Measurements from ENCODE around the gene TERF2IP.

TERF2IP gene

GRCh38 chr16:75695708-75696107 lies 48.1 kb downstream of the TERF2IP start:
- Histone ChIP-seq H3K36me3 (replicated peaks) (no peaks in the 10 kb centered on the region), H3K27ac (no peak overlapping the region), H3K27me3 (replicated peaks) (no peaks in the 10 kb centered on the region), H3K4me3 (ENCODE audit: low read depth, low read length) (no peak overlapping the region)
- TF ChIP-seq CTCF (IDR thresholded peaks at IDR 0.05; ENCODE audit: low read depth, low read length, missing control alignments): peak; percentile 11
- no peak for DNase-seq
- in situ Hi-C loops (cut with HindIII; ENCODE audit: low pct_ligation_motif_present, low sequenced_read_pairs): no loop called here

- in situ Hi-C loops (cut with HindIII; ENCODE audit: low pct_ligation_motif_present, low sequenced_read_pairs): no loop called here
- H3K36me3 ChIP-seq (replicated peaks): no peaks in the 10 kb centered on the region
Observed at GRCh38 chr16:75697571-75697970, 50.0 kb downstream of the TERF2IP start.

GRCh38 chr16:75701361-75701760 lies 53.8 kb downstream of the TERF2IP start, which contains the start of gene DUXB:
DUXB (minus strand) TSS chr16:75701461; CDS start chr16:75701418, 43 bp downstream.
- H3K36me3 ChIP-seq (replicated peaks): no peaks in the 10 kb centered on the region
- no peak within 1 kb of the TSS for H3K27ac ChIP-seq
- in situ Hi-C loops (cut with HindIII; ENCODE audit: low pct_ligation_motif_present, low sequenced_read_pairs): no loop called here
- no peaks in the 10 kb centered on the region for H3K27me3 ChIP-seq (replicated peaks)
- DNase-seq: no peak
- no peak for TF ChIP-seq CTCF (IDR thresholded peaks at IDR 0.05; ENCODE audit: low read depth, low read length, missing control alignments)
- H3K4me3 ChIP-seq (ENCODE audit: low read depth, low read length): no peak within 1 kb of the TSS

More at GRCh38 chr16:75697571-75697970, 50.0 kb downstream of the TERF2IP start:
- no peak for TF ChIP-seq CTCF (IDR thresholded peaks at IDR 0.05; ENCODE audit: low read depth, low read length, missing control alignments)
- Histone ChIP-seq H3K4me3 (ENCODE audit: low read depth, low read length) (no peak overlapping the region), H3K27ac (no peak overlapping the region), H3K27me3 (replicated peaks) (no peaks in the 10 kb centered on the region)
- DNase-seq: no peak

- Histone ChIP-seq H3K36me3 (replicated peaks) (no peaks in the 10 kb centered on the region), H3K4me3 (ENCODE audit: low read depth, low read length) (no peak overlapping the region), H3K27me3 (replicated peaks) (no peaks in the 10 kb centered on the region), H3K27ac (no peak overlapping the region)
- DNase-seq: no peak
- in situ Hi-C loops (cut with HindIII; ENCODE audit: low pct_ligation_motif_present, low sequenced_read_pairs): no loop called here
- no peak for TF ChIP-seq CTCF (IDR thresholded peaks at IDR 0.05; ENCODE audit: low read depth, low read length, missing control alignments)
Observed at GRCh38 chr16:75702242-75702641, 54.7 kb downstream of the TERF2IP start.

GRCh38 chr16:75703306-75703705 lies 55.7 kb downstream of the TERF2IP start:
- Histone ChIP-seq H3K4me3 (ENCODE audit: low read depth, low read length) (no peak overlapping the region), H3K27me3 (replicated peaks) (no peaks in the 10 kb centered on the region), H3K27ac (no peak overlapping the region), H3K36me3 (replicated peaks) (no peaks in the 10 kb centered on the region)
- no peak for TF ChIP-seq CTCF (IDR thresholded peaks at IDR 0.05; ENCODE audit: low read depth, low read length, missing control alignments)
- peak; percentile 4 for DNase-seq
- in situ Hi-C loops (cut with HindIII; ENCODE audit: low pct_ligation_motif_present, low sequenced_read_pairs): no loop called here
